ENCODE data around the gene PRX. TPM values are rescaled to one million over a fixed set of nuclear protein-coding genes. Genes with fewer than 3 reads are reported as not detected.

PRX gene
- total and polyA plus RNA-seq, 9 of the 15 experiments (the other 6 are each of a cell fraction or from before 2014, with no cell fraction given), result 0.65 to 3.5 (median 1.7) TPM; not detected in 2

GRCh38 chr19:40443131-40443999 lies 30.2 kb upstream of the PRX start (continued):
- TF ChIP-seq FOXP4 (CRISPR knock-in tag; IDR thresholded peaks at IDR 0.05; ENCODE audit: borderline replicate concordance), result no peak
- no peak for TF ChIP-seq DLX4 (CRISPR knock-in tag; IDR thresholded peaks at IDR 0.05)
- TF ChIP-seq NFE2 (IDR thresholded peaks at IDR 0.05; ENCODE audit: low read depth), result peak; percentile 5; the same call in 1 of the 2 replicates
- TF ChIP-seq ZKSCAN1 (IDR thresholded peaks at IDR 0.05; ENCODE audit: low read depth, low read length), result no peak
- no peak for TF ChIP-seq PBX2 (CRISPR knock-in tag; IDR thresholded peaks at IDR 0.05; ENCODE audit: low read depth)
- TF ChIP-seq PBX2 (tag; conservative IDR thresholded peaks at IDR 0.05; ENCODE audit: low read depth), result peak; percentile 21; the same call in 1 of the 2 replicates
- TF ChIP-seq ERF (CRISPR knock-in tag; IDR thresholded peaks at IDR 0.05), result no peak
- TF ChIP-seq MYBL2 (IDR thresholded peaks at IDR 0.05; ENCODE audit: low read depth), result no peak
- no peak for TF ChIP-seq MYBL2 (CRISPR knock-in tag; IDR thresholded peaks at IDR 0.05; ENCODE audit: borderline replicate concordance)
- no peak for TF ChIP-seq HSF4 (CRISPR knock-in tag; IDR thresholded peaks at IDR 0.05; ENCODE audit: borderline replicate concordance)
- no peak for TF ChIP-seq CTCF (IDR thresholded peaks at IDR 0.05 in 2 of 3, conservative IDR thresholded peaks at IDR 0.05 in 1 of 3; ENCODE audit: insufficient read depth in 2 of 3, low read depth in 1 of 3, low read length in 3 of 3)
- TF ChIP-seq ETV1 (tag; conservative IDR thresholded peaks at IDR 0.05; ENCODE audit: low read depth), result peak; percentile 57; the same call in 1 of the 2 replicates
- TF ChIP-seq RAD51 (IDR thresholded peaks at IDR 0.05; ENCODE audit: borderline replicate concordance, low read depth), result no peak; the same call in 1 of the 2 replicates
- TF ChIP-seq CEBPZ (IDR thresholded peaks at IDR 0.05; ENCODE audit: borderline replicate concordance, low read depth, low read length), result no peak
- TF ChIP-seq BDP1 (IDR thresholded peaks at IDR 0.05; ENCODE audit: insufficient read depth, insufficient read length), result no peak
- no peak for TF ChIP-seq KLF16 (IDR thresholded peaks at IDR 0.05)
